Measurements from ENCODE around the gene UST.
A peak's percentile ranks its signal among the peaks of the same experiment; 100 is the strongest.

The UST gene

GRCh38 chr6:148814869-148815268 is 68.0 kb downstream of the UST start:
- no peak overlapping the region for H3K4me3 ChIP-seq (ENCODE audit: low read length)
- no peaks in the 10 kb centered on the region for H3K36me3 ChIP-seq (ENCODE audit: control insufficient read depth, low read depth, low read length)
- H3K4me1 ChIP-seq (ENCODE audit: control insufficient read depth, low read depth, low read length), result peaks cover 43% of the 10 kb centered on the region
- H3K27ac ChIP-seq (ENCODE audit: low read length), result no peak overlapping the region
- H3K9ac ChIP-seq (ENCODE audit: low read length), result no peak overlapping the region
- peaks cover 8% of the 10 kb centered on the region for H3K9me3 ChIP-seq (ENCODE audit: control insufficient read depth, low read depth, low read length)
- no peaks in the 10 kb centered on the region for H3K27me3 ChIP-seq (ENCODE audit: control insufficient read depth, insufficient read depth, low read length)

DNA sequence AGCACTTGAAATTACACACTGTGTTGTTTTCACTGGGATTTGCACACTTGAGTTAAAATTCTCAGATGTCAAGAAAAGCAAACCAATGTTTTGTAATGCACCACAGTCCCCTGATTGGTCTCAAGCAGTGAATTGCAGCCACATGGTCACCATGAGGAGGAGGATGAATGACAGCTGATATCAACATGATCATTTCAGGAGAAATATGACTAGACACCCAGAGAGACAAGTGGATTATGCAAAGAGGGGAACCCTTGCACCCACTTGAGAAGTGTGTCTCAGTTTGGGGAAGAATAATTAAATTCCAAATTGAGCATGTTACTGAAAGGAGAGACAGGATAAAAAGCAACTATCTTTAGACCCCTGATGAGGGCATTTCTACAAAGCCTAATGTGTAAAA is 69.3 kb downstream of the UST start:
- no peak overlapping the region for H3K27ac ChIP-seq (ENCODE audit: low read length)
- H3K4me3 ChIP-seq (ENCODE audit: low read length), result no peak overlapping the region
- no peaks in the 10 kb centered on the region for H3K27me3 ChIP-seq (ENCODE audit: control insufficient read depth, insufficient read depth, low read length)
- peaks cover 46% of the 10 kb centered on the region for H3K4me1 ChIP-seq (ENCODE audit: control insufficient read depth, low read depth, low read length)
- no peaks in the 10 kb centered on the region for H3K36me3 ChIP-seq (ENCODE audit: control insufficient read depth, low read depth, low read length)
- no peak overlapping the region for H3K9ac ChIP-seq (ENCODE audit: low read length)
- H3K9me3 ChIP-seq (ENCODE audit: control insufficient read depth, low read depth, low read length), result peaks cover 8% of the 10 kb centered on the region

DNA sequence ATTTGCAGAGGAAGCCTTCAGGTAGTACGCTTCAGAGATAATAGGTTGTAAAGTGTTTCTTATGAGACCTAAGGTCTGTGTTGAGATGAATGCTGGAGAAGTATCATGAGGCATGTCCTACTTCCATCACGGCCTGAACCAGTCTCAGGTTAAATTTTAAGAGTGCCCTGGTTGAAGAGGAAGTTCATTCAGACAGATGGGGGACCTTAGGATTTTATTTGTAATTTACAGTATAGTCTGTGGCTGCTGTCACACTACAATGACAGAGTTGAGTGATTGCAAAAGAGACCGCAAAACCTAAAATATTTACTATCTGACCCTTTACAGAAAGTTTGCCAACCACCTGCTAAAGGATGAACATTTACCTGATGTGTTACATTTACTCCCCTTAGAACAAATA is 70.9 kb downstream of the UST start:
- H3K9ac ChIP-seq (ENCODE audit: low read length), result no peak overlapping the region
- H3K4me3 ChIP-seq (ENCODE audit: low read length), result no peak overlapping the region
- H3K9me3 ChIP-seq (ENCODE audit: control insufficient read depth, low read depth, low read length), result peaks cover 8% of the 10 kb centered on the region
- H3K27me3 ChIP-seq (ENCODE audit: control insufficient read depth, insufficient read depth, low read length), result no peaks in the 10 kb centered on the region
- no peak overlapping the region for H3K27ac ChIP-seq (ENCODE audit: low read length)
- no peaks in the 10 kb centered on the region for H3K36me3 ChIP-seq (ENCODE audit: control insufficient read depth, low read depth, low read length)
- H3K4me1 ChIP-seq (ENCODE audit: control insufficient read depth, low read depth, low read length), result peaks cover 49% of the 10 kb centered on the region

DNA sequence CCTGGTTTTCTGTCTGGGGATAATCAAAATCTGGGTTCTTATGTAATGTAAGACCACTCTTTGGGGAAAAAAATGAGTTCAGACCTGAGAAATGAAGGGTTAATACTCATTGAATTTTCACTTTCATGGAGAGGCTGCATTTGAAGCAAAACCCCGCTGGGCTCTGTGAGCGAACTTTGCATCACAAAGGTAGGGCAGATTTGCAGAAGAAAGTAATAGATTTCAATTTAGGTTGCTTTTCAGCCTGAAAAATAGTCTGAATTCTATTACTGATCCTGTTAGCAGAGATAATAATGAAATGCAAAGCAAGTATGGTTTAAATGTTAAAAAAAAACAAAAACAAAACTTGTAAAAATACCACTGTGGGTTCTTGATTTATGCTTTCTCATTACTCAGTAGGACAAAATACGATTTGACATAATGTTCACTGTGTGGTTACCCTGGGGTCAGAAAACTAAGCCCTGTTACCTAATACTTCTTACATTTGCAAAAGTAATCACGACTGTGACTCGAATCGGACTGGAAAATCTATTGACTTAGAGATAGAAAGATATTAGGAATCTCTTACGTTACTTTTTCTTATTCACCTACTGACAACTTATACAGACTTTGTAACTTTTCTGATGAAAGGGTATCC is 72.2 kb downstream of the UST start:
- peak overlapping the region; percentile 53 for H3K27ac ChIP-seq (ENCODE audit: low read length)
- H3K36me3 ChIP-seq (ENCODE audit: control insufficient read depth, low read depth, low read length), result no peaks in the 10 kb centered on the region
- H3K4me1 ChIP-seq (ENCODE audit: control insufficient read depth, low read depth, low read length), result peaks cover 49% of the 10 kb centered on the region
- peaks cover 8% of the 10 kb centered on the region for H3K9me3 ChIP-seq (ENCODE audit: control insufficient read depth, low read depth, low read length)
- peak overlapping the region; percentile 29 for H3K4me3 ChIP-seq (ENCODE audit: low read length)
- no peaks in the 10 kb centered on the region for H3K27me3 ChIP-seq (ENCODE audit: control insufficient read depth, insufficient read depth, low read length)
- no peak overlapping the region for H3K9ac ChIP-seq (ENCODE audit: low read length)

GRCh38 chr6:148819852-148820251 is 73.0 kb downstream of the UST start:
- H3K27me3 ChIP-seq (ENCODE audit: control insufficient read depth, insufficient read depth, low read length), result no peaks in the 10 kb centered on the region
- peaks cover 4% of the 10 kb centered on the region for H3K9me3 ChIP-seq (ENCODE audit: control insufficient read depth, low read depth, low read length)
- H3K36me3 ChIP-seq (ENCODE audit: control insufficient read depth, low read depth, low read length), result no peaks in the 10 kb centered on the region
- peaks cover 49% of the 10 kb centered on the region for H3K4me1 ChIP-seq (ENCODE audit: control insufficient read depth, low read depth, low read length)
- H3K27ac ChIP-seq (ENCODE audit: low read length), result no peak overlapping the region
- peak overlapping the region; percentile 29 for H3K4me3 ChIP-seq (ENCODE audit: low read length)
- no peak overlapping the region for H3K9ac ChIP-seq (ENCODE audit: low read length)

DNA sequence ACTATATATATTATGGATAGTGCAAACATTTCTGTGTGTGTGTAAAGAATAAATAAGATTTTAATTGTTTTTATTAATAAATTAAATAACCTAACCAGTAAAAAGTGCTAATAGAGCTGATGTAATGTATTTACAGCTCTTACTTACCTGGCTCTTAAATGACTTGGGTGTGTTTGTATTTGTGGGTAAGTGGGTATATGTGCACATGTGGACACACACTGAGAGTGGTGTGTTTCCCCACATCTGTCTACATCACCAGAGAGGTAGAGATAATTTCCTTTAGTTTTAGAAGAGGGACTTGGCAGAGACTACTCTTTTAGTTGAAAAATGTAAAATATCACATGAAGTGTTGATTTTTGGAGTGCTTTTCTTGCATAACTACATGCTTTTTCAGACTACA is 76.0 kb downstream of the UST start:
- no peak overlapping the region for H3K9ac ChIP-seq (ENCODE audit: low read length)
- no peaks in the 10 kb centered on the region for H3K9me3 ChIP-seq (ENCODE audit: control insufficient read depth, low read depth, low read length)
- no peaks in the 10 kb centered on the region for H3K27me3 ChIP-seq (ENCODE audit: control insufficient read depth, insufficient read depth, low read length)
- H3K4me3 ChIP-seq (ENCODE audit: low read length), result no peak overlapping the region
- H3K4me1 ChIP-seq (ENCODE audit: control insufficient read depth, low read depth, low read length), result peaks cover 27% of the 10 kb centered on the region
- H3K36me3 ChIP-seq (ENCODE audit: control insufficient read depth, low read depth, low read length), result no peaks in the 10 kb centered on the region
- H3K27ac ChIP-seq (ENCODE audit: low read length), result no peak overlapping the region

- no peaks in the 10 kb centered on the region for H3K9me3 ChIP-seq (ENCODE audit: control insufficient read depth, low read depth, low read length)
- H3K4me3 ChIP-seq (ENCODE audit: low read length), result no peak overlapping the region
- H3K9ac ChIP-seq (ENCODE audit: low read length), result no peak overlapping the region
- no peaks in the 10 kb centered on the region for H3K27me3 ChIP-seq (ENCODE audit: control insufficient read depth, insufficient read depth, low read length)
- peaks cover 12% of the 10 kb centered on the region for H3K4me1 ChIP-seq (ENCODE audit: control insufficient read depth, low read depth, low read length)
- H3K27ac ChIP-seq (ENCODE audit: low read length), result no peak overlapping the region
- H3K36me3 ChIP-seq (ENCODE audit: control insufficient read depth, low read depth, low read length), result no peaks in the 10 kb centered on the region
These were observed 77.5 kb downstream of the UST start for GRCh38 chr6:148824291-148824690.

DNA sequence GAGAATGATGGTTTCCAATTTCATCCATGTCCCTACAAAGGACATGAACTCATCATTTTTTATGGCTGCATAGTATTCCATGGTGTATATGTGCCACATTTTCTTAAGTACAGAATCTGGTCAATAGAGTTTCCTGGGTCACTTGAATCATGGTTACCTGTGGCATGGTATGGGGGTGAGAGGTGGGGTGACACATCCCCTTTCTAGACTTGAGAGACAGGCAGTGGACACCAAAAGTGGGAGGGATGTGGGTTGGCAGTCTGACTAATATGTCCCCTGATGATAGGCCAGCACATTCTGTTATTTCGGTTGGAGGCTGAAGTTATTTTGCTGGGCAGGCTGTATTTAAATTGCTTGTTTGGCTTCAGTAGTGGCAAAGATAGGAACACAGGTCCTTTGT is 78.1 kb downstream of the UST start:
- H3K27ac ChIP-seq (ENCODE audit: low read length), result no peak overlapping the region
- no peaks in the 10 kb centered on the region for H3K27me3 ChIP-seq (ENCODE audit: control insufficient read depth, insufficient read depth, low read length)
- no peak overlapping the region for H3K4me3 ChIP-seq (ENCODE audit: low read length)
- H3K9me3 ChIP-seq (ENCODE audit: control insufficient read depth, low read depth, low read length), result no peaks in the 10 kb centered on the region
- H3K36me3 ChIP-seq (ENCODE audit: control insufficient read depth, low read depth, low read length), result no peaks in the 10 kb centered on the region
- H3K4me1 ChIP-seq (ENCODE audit: control insufficient read depth, low read depth, low read length), result peaks cover 6% of the 10 kb centered on the region
- H3K9ac ChIP-seq (ENCODE audit: low read length), result no peak overlapping the region

- Histone ChIP-seq H3K36me3 (ENCODE audit: control insufficient read depth, low read depth, low read length) (no peaks in the 10 kb centered on the region), H3K4me3 (ENCODE audit: low read length) (no peak overlapping the region)
These were observed 78.7 kb downstream of the UST start for GRCh38 chr6:148825492-148825891.

DNA sequence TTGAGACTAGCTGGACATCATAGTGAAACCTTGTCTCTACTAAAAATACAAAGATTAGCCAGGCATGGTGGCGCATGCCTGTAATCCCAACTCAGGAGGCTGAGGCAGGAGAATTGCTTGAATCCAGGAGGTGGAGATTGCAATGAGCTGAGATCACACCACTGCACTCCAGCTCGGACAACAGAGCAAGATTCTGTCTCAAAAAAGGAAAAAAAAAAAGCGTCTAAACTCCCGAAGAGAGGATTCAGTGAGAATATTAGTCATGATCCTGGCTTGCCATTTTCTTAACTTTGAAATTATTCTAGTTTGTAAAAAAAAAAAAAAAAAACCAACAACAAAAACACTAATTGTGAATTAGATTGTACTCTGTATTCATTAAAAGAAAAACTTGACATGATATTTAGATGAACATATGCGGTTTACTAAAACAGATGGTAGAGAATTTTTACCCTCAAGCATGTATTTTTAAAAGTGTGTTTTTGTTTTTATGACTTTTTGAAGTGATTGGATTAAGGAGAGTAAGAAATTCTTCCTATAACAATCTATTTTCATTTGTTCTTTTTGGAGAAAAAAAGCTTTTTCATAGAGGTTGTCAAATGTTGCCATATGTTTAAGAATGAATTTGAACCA is 80.7 kb downstream of the UST start:
- Histone ChIP-seq H3K9ac (ENCODE audit: low read length) (no peak overlapping the region), H3K4me1 (ENCODE audit: control insufficient read depth, low read depth, low read length) (no peaks in the 10 kb centered on the region), H3K27ac (ENCODE audit: low read length) (no peak overlapping the region), H3K4me3 (ENCODE audit: low read length) (no peak overlapping the region), H3K27me3 (ENCODE audit: control insufficient read depth, insufficient read depth, low read length) (no peaks in the 10 kb centered on the region), H3K36me3 (ENCODE audit: control insufficient read depth, low read depth, low read length) (no peaks in the 10 kb centered on the region), H3K9me3 (ENCODE audit: control insufficient read depth, low read depth, low read length) (no peaks in the 10 kb centered on the region)

More at GRCh38 chr6:148825492-148825891, 78.7 kb downstream of the UST start:
- no peaks in the 10 kb centered on the region for H3K9me3 ChIP-seq (ENCODE audit: control insufficient read depth, low read depth, low read length)
- H3K9ac ChIP-seq (ENCODE audit: low read length), result no peak overlapping the region
- peaks cover 3% of the 10 kb centered on the region for H3K4me1 ChIP-seq (ENCODE audit: control insufficient read depth, low read depth, low read length)
- H3K27me3 ChIP-seq (ENCODE audit: control insufficient read depth, insufficient read depth, low read length), result no peaks in the 10 kb centered on the region
- no peak overlapping the region for H3K27ac ChIP-seq (ENCODE audit: low read length)

DNA sequence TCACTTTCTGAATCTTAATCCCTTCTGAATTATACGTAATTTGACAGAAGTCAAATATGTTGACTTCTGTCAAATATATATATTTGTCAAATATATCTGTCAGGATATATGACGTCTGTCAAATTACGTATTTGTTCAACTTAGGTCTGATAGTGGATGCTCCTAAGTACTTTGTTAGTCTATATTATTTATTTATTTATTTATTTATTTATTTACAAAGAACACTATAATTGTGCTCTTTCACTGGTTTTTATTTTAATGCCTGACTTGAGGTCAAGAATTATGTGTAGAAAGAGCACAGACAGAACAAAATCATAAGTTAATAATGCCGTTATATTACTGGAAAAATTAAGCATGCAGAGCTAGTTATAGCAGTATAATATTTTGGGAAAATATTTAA is 81.2 kb downstream of the UST start:
- H3K27me3 ChIP-seq (ENCODE audit: control insufficient read depth, insufficient read depth, low read length), result no peaks in the 10 kb centered on the region
- H3K27ac ChIP-seq (ENCODE audit: low read length), result no peak overlapping the region
- no peaks in the 10 kb centered on the region for H3K36me3 ChIP-seq (ENCODE audit: control insufficient read depth, low read depth, low read length)
- no peak overlapping the region for H3K4me3 ChIP-seq (ENCODE audit: low read length)
- no peak overlapping the region for H3K9ac ChIP-seq (ENCODE audit: low read length)
- no peaks in the 10 kb centered on the region for H3K9me3 ChIP-seq (ENCODE audit: control insufficient read depth, low read depth, low read length)
- no peaks in the 10 kb centered on the region for H3K4me1 ChIP-seq (ENCODE audit: control insufficient read depth, low read depth, low read length)

DNA sequence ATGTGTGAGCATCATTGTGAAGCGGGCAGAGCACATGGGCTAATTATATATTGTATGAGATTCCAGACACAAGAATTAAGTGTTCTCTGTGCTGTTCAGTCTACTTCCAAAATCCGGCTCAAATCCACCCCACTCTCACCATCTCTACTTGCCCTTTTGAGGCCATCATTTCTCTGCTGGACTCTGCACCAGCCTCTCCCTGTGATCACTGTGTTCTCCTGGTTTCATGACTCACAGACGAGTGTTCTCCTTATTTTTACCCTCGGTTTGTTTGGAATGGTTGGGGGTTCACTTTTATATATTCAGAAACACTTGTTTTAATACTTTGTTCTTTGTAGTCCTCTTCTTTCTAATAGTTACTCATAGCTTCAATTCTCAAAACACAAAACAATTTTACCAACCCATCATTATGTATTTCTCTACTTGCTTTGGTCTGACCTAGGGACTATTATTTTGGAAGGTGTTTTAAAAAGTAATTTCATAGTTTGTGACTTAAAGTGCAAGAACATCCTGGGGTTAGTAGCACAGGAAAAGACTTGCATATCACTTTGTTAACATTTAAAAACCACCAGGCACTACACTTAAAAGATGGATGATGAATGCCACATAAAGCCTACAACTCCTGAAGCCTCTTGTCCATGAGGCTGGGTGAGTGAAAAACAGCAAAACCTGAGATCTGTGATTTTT is 82.7 kb downstream of the UST start:
- Histone ChIP-seq H3K27me3 (ENCODE audit: control insufficient read depth, insufficient read depth, low read length) (no peaks in the 10 kb centered on the region), H3K27ac (ENCODE audit: low read length) (no peak overlapping the region), H3K4me1 (ENCODE audit: control insufficient read depth, low read depth, low read length) (no peaks in the 10 kb centered on the region), H3K9me3 (ENCODE audit: control insufficient read depth, low read depth, low read length) (no peaks in the 10 kb centered on the region), H3K9ac (ENCODE audit: low read length) (no peak overlapping the region), H3K4me3 (ENCODE audit: low read length) (no peak overlapping the region), H3K36me3 (ENCODE audit: control insufficient read depth, low read depth, low read length) (no peaks in the 10 kb centered on the region)

All from iPS-18a (cell line).